Upper lobe of left lung (tissue), 4 donors: ENCODE results near the gene APOC1.

Experiments
- POLR2AphosphoS5 ChIP-seq, 2 donors: sonication (generic); formaldehyde crosslinking; IDR thresholded peaks; one replicate each; pipeline ENCODE4 v1.5.1; 2017; ENCODE audit warnings: antibody characterized with exemption in 2 of 2
- TF ChIP-seq, protein P1 (sequence below), 6 experiments: fragments of 450-650 bp in 4 of 6; fragments of 200-600 bp in 2 of 6; sonication (generic) in 2 of 6; IDR thresholded peaks; one replicate each; pipeline ENCODE4 v1.5.1; 2016 to 2019; ENCODE audit warnings: antibody characterized with exemption in 6 of 6

DNA sequence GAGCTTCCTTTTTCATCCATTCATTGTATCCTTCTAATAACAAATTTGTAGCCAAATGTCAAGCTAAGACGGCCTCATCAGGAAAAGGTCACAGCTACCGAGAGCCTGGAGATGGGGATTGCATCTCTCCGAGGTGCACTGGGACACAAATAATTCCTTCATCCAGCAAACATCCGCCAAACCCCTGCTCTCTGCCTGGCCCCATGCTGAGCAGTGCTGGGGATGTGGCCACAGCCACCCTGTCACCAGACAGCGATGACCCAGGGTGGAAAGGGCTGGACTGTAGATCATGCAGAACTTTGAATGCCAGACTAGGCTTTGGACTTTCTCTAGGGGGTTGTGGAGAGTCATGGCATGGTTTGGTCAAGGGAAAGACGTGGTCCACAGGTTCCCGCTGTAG lies 21.5 kb upstream of the APOC1 start:
- TF ChIP-seq, protein P1, sequence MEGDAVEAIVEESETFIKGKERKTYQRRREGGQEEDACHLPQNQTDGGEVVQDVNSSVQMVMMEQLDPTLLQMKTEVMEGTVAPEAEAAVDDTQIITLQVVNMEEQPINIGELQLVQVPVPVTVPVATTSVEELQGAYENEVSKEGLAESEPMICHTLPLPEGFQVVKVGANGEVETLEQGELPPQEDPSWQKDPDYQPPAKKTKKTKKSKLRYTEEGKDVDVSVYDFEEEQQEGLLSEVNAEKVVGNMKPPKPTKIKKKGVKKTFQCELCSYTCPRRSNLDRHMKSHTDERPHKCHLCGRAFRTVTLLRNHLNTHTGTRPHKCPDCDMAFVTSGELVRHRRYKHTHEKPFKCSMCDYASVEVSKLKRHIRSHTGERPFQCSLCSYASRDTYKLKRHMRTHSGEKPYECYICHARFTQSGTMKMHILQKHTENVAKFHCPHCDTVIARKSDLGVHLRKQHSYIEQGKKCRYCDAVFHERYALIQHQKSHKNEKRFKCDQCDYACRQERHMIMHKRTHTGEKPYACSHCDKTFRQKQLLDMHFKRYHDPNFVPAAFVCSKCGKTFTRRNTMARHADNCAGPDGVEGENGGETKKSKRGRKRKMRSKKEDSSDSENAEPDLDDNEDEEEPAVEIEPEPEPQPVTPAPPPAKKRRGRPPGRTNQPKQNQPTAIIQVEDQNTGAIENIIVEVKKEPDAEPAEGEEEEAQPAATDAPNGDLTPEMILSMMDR (IDR thresholded peaks at IDR 0.05), result no peak
- no peak for TF ChIP-seq POLR2AphosphoS5 (IDR thresholded peaks at IDR 0.05)
